Fibroblast of mammary gland (primary cell): ENCODE data around the gene TMEM165.
"Not testable (repeated sequence)": the region's sequence is repeated elsewhere in the genome, so short reads cannot be mapped to it uniquely, and the experiment has no call there.

Experiments
- DNase-seq: peaks from one replicate; pipeline ENCODE4 v3.0.0-alpha.2; 2010; ENCODE audit warnings: low read depth
- H3K4me3 ChIP-seq: 2 replicates; pipeline ENCODE4 v1.5.1; 2011; ENCODE audit warnings: low read depth, mild to moderate bottlenecking, low read length, moderate library complexity; ENCODE audit not compliant: control insufficient read depth
- CTCF ChIP-seq: conservative IDR thresholded peaks from 2 replicates; pipeline ENCODE4 v1.5.1; 2011; ENCODE audit warnings: low read depth, low read length, inconsistent platforms; ENCODE audit not compliant: control insufficient read depth, insufficient read depth

Gene TMEM165, protein sequence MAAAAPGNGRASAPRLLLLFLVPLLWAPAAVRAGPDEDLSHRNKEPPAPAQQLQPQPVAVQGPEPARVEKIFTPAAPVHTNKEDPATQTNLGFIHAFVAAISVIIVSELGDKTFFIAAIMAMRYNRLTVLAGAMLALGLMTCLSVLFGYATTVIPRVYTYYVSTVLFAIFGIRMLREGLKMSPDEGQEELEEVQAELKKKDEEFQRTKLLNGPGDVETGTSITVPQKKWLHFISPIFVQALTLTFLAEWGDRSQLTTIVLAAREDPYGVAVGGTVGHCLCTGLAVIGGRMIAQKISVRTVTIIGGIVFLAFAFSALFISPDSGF

DNA sequence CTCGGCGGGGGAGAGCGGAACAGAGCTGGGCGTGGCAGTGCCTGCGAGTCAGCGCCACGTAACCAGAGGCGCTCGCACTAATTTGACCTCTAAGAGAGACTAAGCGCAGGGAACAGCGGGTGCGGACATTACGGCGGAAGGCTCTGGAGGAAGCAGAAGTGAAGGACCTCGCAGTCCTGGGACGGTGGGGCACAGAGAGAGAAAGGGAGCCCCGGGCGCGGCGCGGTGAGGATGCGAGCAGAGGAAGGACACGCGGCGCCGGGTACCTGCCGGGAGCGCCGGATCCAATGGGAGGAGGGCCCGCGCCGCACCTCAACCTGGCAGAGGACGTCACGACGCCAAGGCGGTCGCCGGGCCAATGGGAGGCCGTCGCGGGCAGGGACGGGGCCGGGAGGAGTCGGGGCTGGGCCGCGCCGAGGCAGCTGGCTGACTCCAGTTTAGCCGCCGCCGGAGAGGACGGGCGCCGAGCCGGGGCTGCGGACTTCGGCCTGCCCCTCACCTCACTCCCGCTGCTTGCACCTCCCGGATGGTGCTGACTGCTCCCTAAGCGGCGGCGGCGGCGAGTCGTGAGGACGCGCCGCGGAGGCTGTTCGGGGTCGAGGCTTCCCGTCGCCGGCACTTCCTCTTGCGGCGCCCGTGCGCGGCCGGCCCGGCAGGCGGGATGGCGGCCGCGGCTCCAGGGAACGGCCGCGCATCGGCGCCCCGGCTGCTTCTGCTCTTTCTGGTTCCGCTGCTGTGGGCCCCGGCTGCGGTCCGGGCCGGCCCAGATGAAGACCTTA is at the start of gene TMEM165:
TMEM165 (plus strand) TSS at position 429 of the 779 bp plus-strand sequence; CDS start at position 662, 233 bp downstream.
- no peak for TF ChIP-seq CTCF
- H3K4me3 ChIP-seq = peak within 1 kb of the TSS; percentile 77
- DNase-seq = peak; percentile 84

GRCh38 chr4:55345980-55346850 is 49.5 kb upstream of the TMEM165 start, which contains the start of gene SRD5A3:
Gene SRD5A3, plus strand, starts transcription at chr4:55346242. Its CDS starts 95 bp downstream, at chr4:55346337.
- H3K4me3 ChIP-seq = peak within 1 kb of the TSS; percentile 62
- DNase-seq = peak; percentile 68
- TF ChIP-seq CTCF = no peak

DNA sequence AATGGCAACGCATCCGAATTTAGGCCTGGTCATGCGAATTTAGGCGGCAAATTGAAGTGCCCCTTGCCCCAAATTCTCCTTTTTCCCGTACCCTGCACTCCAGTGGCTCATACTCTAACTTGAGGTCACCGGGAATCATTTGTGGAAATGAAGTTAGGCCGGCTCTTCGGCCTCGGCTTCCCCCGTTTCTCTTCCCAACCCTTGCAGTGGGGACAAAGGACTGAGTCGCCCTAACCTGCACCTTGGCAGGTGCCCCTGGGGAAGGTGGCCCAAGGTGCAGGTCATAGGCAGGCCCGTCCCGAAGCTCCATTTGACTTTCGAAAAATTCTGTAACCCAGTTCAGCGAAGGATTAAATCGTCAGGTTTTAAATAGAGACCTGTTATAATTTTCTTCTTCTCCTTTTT is 48.9 kb upstream of the TMEM165 start:
- H3K4me3 ChIP-seq = peak overlapping the region; percentile 62
- no peak for TF ChIP-seq CTCF
- no peak for DNase-seq

DNA sequence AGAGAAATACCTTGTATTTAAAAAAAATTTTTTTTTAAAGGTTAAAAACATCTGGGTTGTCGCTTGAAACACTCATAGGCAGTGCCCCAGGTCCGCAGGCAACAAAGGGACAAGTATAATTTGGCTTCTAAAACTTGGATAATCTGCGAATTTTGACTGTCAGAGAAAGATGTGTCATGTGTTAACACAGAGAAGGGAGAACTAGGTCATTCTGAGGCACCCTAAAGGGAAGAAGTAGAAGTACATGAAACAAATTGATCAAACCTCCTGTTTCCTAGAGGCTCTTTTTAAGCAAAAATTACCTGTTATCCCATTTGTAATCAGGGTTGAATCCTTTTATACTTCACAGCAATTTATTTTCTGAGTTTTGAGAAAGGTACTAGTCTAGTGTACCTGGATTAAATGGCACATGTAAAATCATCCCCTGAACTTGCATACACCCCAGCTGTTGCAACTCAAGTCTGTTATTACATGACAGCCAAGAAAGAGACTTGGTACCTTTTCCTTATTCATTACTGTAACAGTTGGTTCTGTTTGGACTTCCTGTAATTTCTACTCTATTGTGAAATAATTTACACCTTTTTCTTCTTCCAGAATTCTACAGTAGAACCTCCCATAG is 48.0 kb upstream of the TMEM165 start:
- H3K4me3 ChIP-seq = no peak overlapping the region
- no peak for TF ChIP-seq CTCF
- peak; percentile 36 for DNase-seq

- peak; percentile 62 for DNase-seq
- no peak for TF ChIP-seq CTCF
- H3K4me3 ChIP-seq = no peak overlapping the region
These were observed 47.3 kb upstream of the TMEM165 start for GRCh38 chr4:55348466-55348865.

- not testable (repeated sequence) for H3K4me3 ChIP-seq
- DNase-seq = peak; percentile 86
These were observed 44.9 kb upstream of the TMEM165 start for GRCh38 chr4:55350870-55351269.
